ENCODE data around the gene NME5.
A peak's percentile ranks its signal among the peaks of the same experiment; 100 is the strongest.

Gene NME5, protein sequence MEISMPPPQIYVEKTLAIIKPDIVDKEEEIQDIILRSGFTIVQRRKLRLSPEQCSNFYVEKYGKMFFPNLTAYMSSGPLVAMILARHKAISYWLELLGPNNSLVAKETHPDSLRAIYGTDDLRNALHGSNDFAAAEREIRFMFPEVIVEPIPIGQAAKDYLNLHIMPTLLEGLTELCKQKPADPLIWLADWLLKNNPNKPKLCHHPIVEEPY

DNA sequence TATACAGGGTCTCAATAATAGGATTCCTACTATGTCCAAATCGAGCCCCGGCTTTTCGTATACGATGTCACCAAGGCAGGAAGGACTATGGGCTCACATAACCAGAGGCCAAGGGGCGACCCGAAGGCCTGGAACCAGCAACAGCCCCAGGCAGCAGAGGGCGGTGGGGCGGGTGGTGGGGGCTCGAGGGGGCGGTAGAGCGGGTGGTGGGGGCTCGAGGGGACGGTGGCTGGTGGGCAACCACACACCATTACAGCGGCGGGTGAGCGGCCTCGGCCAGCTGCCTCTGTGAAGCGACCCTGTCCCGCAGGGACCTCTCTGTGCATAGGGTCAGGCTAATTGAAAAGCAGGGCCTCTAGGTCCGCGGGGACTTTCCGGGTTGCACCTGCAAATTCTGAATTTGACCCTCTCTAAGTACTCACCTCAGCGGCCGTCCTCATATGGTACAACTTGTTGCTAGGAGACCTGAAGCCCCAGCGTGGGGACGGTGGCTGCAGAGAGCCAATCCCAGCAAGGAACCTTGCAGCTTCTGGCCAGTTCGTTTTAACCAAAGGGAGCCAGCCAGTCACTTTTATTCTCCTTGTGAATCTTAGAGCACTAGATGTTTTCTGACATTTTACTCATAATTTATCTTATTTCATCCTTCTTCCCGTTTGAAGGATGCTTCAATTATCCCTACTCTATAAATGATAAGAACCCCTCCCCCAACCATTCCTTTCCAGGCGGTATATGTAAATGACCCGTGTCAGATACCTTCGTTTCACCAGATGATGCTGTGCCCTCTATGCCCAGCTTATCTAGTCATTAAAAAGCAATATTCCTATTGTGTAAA lies at the start of gene NME5:
NME5 (minus strand) TSS at position 480 of the 832 bp plus-strand sequence. CDS start 648 bp downstream, outside the sequence.
- no peak for FAIRE-seq
- peak; percentile 62 for DNase-seq (ENCODE audit: insufficient read length, low spot score)
- TF ChIP-seq, protein P1, sequence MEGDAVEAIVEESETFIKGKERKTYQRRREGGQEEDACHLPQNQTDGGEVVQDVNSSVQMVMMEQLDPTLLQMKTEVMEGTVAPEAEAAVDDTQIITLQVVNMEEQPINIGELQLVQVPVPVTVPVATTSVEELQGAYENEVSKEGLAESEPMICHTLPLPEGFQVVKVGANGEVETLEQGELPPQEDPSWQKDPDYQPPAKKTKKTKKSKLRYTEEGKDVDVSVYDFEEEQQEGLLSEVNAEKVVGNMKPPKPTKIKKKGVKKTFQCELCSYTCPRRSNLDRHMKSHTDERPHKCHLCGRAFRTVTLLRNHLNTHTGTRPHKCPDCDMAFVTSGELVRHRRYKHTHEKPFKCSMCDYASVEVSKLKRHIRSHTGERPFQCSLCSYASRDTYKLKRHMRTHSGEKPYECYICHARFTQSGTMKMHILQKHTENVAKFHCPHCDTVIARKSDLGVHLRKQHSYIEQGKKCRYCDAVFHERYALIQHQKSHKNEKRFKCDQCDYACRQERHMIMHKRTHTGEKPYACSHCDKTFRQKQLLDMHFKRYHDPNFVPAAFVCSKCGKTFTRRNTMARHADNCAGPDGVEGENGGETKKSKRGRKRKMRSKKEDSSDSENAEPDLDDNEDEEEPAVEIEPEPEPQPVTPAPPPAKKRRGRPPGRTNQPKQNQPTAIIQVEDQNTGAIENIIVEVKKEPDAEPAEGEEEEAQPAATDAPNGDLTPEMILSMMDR (IDR thresholded peaks at IDR 0.05; ENCODE audit: insufficient read depth, missing control alignments): no peak

DNA sequence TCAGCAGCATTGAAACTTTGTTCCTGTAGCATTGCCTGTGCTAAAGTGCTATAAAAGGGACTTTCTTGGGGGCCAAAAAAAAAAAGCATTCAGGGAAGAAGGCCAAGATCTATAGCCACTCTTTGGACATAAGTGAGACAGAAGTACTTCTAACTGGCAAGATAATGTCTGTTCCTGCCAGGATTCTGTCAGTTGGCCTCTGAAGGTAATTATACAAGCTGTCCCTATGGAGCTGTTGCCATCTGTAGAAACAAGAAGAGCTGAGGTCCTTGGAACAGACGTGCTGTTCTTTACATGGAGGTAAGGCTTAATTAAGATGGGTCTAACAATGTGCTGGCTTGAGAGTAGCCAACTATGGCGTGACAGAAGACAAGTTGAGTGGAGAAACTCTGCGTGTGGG lies 49.4 kb upstream of the NME5 start:
- no peak for FAIRE-seq
- TF ChIP-seq, protein P1 (IDR thresholded peaks at IDR 0.05; ENCODE audit: insufficient read depth, missing control alignments): no peak
- no peak for DNase-seq (ENCODE audit: insufficient read length, low spot score)

DNA sequence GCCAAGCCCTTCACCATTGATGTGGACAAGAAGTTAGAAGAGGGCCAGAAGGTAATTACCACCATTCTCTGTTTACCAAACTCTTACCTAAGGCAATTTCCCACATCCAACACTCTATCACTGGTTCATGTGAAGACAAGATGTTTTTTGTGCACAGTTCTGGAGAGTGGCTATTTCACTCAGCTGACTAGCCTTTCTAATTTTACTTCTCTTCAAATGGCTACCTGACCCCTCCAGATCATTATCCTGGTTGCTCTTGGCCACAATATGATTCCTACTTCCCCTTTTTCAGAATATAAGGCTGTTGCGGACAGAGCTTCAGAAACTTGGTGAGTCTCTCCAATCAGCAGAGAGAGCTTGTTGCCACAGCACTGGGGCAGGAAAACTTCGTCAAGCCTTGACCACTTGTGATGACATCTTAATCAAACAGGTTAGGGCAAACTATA lies 46.8 kb upstream of the NME5 start:
- DNase-seq (ENCODE audit: insufficient read length, low spot score): no peak
- no peak for FAIRE-seq
- TF ChIP-seq, protein P1 (IDR thresholded peaks at IDR 0.05; ENCODE audit: insufficient read depth, missing control alignments): no peak

DNA sequence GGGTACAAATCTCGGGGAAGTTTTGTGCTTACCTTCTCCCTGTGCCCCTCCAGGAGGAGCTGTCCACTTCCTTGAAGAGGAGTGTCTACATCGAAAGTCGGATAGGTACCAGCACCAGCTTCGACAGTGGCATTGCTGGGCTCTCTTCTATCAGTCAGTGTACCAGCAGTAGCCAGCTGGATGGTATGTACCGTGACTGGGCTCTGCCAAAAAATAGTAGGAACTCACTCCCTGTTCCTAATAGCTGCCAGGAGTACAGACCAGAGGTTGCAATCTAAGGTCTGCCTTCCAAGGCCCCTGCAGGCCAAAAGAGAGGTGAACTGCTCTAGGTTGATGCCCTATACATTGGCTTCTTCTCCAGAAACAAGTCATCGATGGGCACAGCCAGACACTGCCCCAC lies 43.6 kb upstream of the NME5 start:
- no peak for FAIRE-seq
- TF ChIP-seq, protein P1 (IDR thresholded peaks at IDR 0.05; ENCODE audit: insufficient read depth, missing control alignments): no peak
- DNase-seq (ENCODE audit: insufficient read length, low spot score): no peak

DNA sequence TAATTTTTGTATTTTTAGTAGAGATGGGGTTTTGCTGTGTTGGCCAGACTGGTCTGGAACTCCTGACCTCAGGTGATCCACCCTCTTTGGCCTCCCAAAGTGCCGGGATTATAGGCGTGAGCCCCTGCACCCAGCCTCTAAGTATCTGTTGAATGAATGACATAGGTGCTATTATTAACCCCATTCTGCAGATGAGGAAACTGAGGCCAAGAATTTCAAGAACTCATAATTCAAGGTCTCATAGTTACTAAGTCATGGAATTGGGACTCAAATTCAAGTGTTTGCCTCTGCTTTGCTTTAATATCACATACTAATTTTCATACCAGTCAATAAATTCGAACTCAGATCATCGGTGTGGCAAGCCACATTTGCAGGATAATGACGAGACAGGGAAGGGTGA lies 41.6 kb upstream of the NME5 start:
- DNase-seq (ENCODE audit: insufficient read length, low spot score): no peak
- TF ChIP-seq, protein P1 (IDR thresholded peaks at IDR 0.05; ENCODE audit: insufficient read depth, missing control alignments): no peak
- FAIRE-seq: no peak

DNA sequence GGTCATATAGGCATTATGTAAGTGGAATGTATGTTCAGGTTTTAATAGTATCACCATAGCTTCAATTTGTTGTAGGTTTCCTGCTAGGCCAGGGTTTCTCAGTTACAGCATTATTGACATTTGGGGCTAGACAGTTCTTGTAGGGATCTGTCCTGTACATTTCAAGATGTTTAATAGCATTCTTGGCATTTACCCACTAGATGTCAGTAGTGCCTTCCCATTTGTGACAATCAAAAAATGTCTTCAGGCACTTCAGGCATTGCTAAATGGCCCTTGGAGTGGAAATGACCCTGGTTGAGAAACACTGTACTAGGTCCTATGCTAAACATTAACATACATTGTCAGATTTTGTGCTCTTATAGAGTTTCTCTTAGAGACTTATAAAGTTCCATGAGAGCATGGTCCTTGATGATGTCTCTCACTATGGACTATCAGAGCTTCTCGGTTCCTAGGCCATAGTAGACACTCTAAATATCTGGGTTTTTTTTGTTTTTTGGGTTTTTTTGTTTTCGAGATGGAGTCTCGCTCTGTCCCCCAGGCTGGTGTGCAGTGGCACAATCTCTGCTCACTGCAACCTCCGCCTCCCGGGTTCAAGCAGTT lies 41.1 kb upstream of the NME5 start:
- DNase-seq (ENCODE audit: insufficient read length, low spot score) (no peak), FAIRE-seq (no peak)
- TF ChIP-seq, protein P1 (IDR thresholded peaks at IDR 0.05; ENCODE audit: insufficient read depth, missing control alignments): peak; percentile 62
